ENCODE results near the gene TTLL4. TPM values are rescaled to one million over a fixed set of nuclear protein-coding genes. Genes with fewer than 3 reads are reported as not detected.
"Not testable (repeated sequence)": the region's sequence is repeated elsewhere in the genome, so short reads cannot be mapped to it uniquely, and the experiment has no call there.

TTLL4 gene
- total RNA-seq, 1 donor from 2014 or later: 33.8 TPM

GRCh38 chr2:218680061-218680460 lies 30.6 kb upstream of the TTLL4 start:
- no peak overlapping the region for H3K27ac ChIP-seq (ENCODE audit: low read depth, low read length)
- Mint-ChIP-seq H3K9me3 (ENCODE audit: unreplicated experiment) (no peaks in the 10 kb centered on the region), H3K4me1 (ENCODE audit: low read depth, unreplicated experiment) (peaks cover 3% of the 10 kb centered on the region), H3K27ac (ENCODE audit: unreplicated experiment) (no peak overlapping the region), H3K4me3 (ENCODE audit: unreplicated experiment) (no peak overlapping the region), H3K36me3 (ENCODE audit: low read depth, unreplicated experiment) (peaks cover 18% of the 10 kb centered on the region), H3K27me3 (ENCODE audit: low read depth, unreplicated experiment) (no peaks in the 10 kb centered on the region)
- H3K79me2 ChIP-seq (ENCODE audit: insufficient read depth, low read length): no peaks in the 10 kb centered on the region
- no peak overlapping the region for H2AFZ ChIP-seq (ENCODE audit: low read depth, low read length)
- no peaks in the 10 kb centered on the region for H3K4me1 ChIP-seq (ENCODE audit: insufficient read depth, low read length)
- no peaks in the 10 kb centered on the region for H4K20me1 ChIP-seq (ENCODE audit: insufficient read depth, low read length)
- FAIRE-seq (no peak), DNase-seq (ENCODE audit: low read depth) (no peak)
- TF ChIP-seq CTCF (IDR thresholded peaks at IDR 0.05; ENCODE audit: insufficient read depth, low read depth, low read length) (no peak), EZH2 (IDR thresholded peaks at IDR 0.05; ENCODE audit: insufficient read depth, low read length) (no peak)
- no peaks in the 10 kb centered on the region for H3K27me3 ChIP-seq (ENCODE audit: insufficient read depth, low read length)
- no peak overlapping the region for H3K4me2 ChIP-seq (ENCODE audit: low read length)
- no peak overlapping the region for H3K4me3 ChIP-seq (ENCODE audit: insufficient read depth, low read depth, low read length)
- H3K9ac ChIP-seq (ENCODE audit: low read length): no peak overlapping the region
- H3K9me3 ChIP-seq (ENCODE audit: insufficient read depth, low read depth, low read length): no peaks in the 10 kb centered on the region
- peaks cover 23% of the 10 kb centered on the region for H3K36me3 ChIP-seq (ENCODE audit: insufficient read depth, low read length)

GRCh38 chr2:218687400-218688060 lies 23.1 kb upstream of the TTLL4 start:
- H3K9me3 ChIP-seq (ENCODE audit: insufficient read depth, low read depth, low read length); H3K9me3 Mint-ChIP-seq (ENCODE audit: unreplicated experiment); H3K4me3 ChIP-seq (ENCODE audit: insufficient read depth, low read depth, low read length); H3K27me3 ChIP-seq (ENCODE audit: insufficient read depth, low read length); H3K27ac ChIP-seq (ENCODE audit: low read depth, low read length); H4K20me1 ChIP-seq (ENCODE audit: insufficient read depth, low read length); H3K79me2 ChIP-seq (ENCODE audit: insufficient read depth, low read length); H2AFZ ChIP-seq (ENCODE audit: low read depth, low read length); H3K4me1 ChIP-seq (ENCODE audit: insufficient read depth, low read length); H3K27me3 Mint-ChIP-seq (ENCODE audit: low read depth, unreplicated experiment); H3K4me2 ChIP-seq (ENCODE audit: low read length); H3K9ac ChIP-seq (ENCODE audit: low read length): not testable (repeated sequence)
- Mint-ChIP-seq H3K36me3 (ENCODE audit: low read depth, unreplicated experiment) (peaks cover 15% of the 10 kb centered on the region), H3K4me1 (ENCODE audit: low read depth, unreplicated experiment) (peaks cover 19% of the 10 kb centered on the region), H3K4me3 (ENCODE audit: unreplicated experiment) (peak overlapping the region; percentile 36), H3K27ac (ENCODE audit: unreplicated experiment) (peak overlapping the region; percentile 16)
- TF ChIP-seq CTCF (IDR thresholded peaks at IDR 0.05; ENCODE audit: insufficient read depth, low read depth, low read length): peak; percentile 90
- H3K36me3 ChIP-seq (ENCODE audit: insufficient read depth, low read length): peaks cover 27% of the 10 kb centered on the region
- FAIRE-seq (peak; percentile 70), DNase-seq (ENCODE audit: low read depth) (peak; percentile 71)

GRCh38 chr2:218691234-218691633 lies 19.4 kb upstream of the TTLL4 start:
- Histone ChIP-seq H4K20me1 (ENCODE audit: insufficient read depth, low read length) (peaks cover 4% of the 10 kb centered on the region), H3K4me2 (ENCODE audit: low read length) (peak overlapping the region; percentile 42), H3K4me1 (ENCODE audit: insufficient read depth, low read length) (peaks cover 19% of the 10 kb centered on the region), H3K27me3 (ENCODE audit: insufficient read depth, low read length) (no peaks in the 10 kb centered on the region), H3K79me2 (ENCODE audit: insufficient read depth, low read length) (no peaks in the 10 kb centered on the region), H3K9ac (ENCODE audit: low read length) (peak overlapping the region; percentile 26), H3K27ac (ENCODE audit: low read depth, low read length) (no peak overlapping the region), H2AFZ (ENCODE audit: low read depth, low read length) (no peak overlapping the region), H3K4me3 (ENCODE audit: insufficient read depth, low read depth, low read length) (no peak overlapping the region), H3K36me3 (ENCODE audit: insufficient read depth, low read length) (peaks cover 29% of the 10 kb centered on the region), H3K9me3 (ENCODE audit: insufficient read depth, low read depth, low read length) (no peaks in the 10 kb centered on the region)
- DNase-seq (ENCODE audit: low read depth) (peak; percentile 64), FAIRE-seq (peak; percentile 5)
- Mint-ChIP-seq H3K27ac (ENCODE audit: unreplicated experiment) (peak overlapping the region; percentile 50), H3K4me3 (ENCODE audit: unreplicated experiment) (no peak overlapping the region), H3K9me3 (ENCODE audit: unreplicated experiment) (no peaks in the 10 kb centered on the region), H3K27me3 (ENCODE audit: low read depth, unreplicated experiment) (no peaks in the 10 kb centered on the region), H3K4me1 (ENCODE audit: low read depth, unreplicated experiment) (peaks cover 34% of the 10 kb centered on the region), H3K36me3 (ENCODE audit: low read depth, unreplicated experiment) (peaks cover 29% of the 10 kb centered on the region)
- TF ChIP-seq EZH2 (IDR thresholded peaks at IDR 0.05; ENCODE audit: insufficient read depth, low read length): no peak
- TF ChIP-seq CTCF (IDR thresholded peaks at IDR 0.05; ENCODE audit: insufficient read depth, low read depth, low read length): no peak

All from astrocyte (in vitro differentiated cells and primary cell).